GM04504 (cell line): ENCODE measurements around the gene CD63.
A peak's percentile ranks its signal among the peaks of the same experiment; 100 is the strongest.

ENCODE experiments used
- DNase-seq: peaks from one replicate; pipeline ENCODE4 v3.0.0-alpha.2; 2012; ENCODE audit warnings: low read depth

The CD63 gene

GRCh38 chr12:55739025-55739378, 10.2 kb upstream of the CD63 start:
- no peak for DNase-seq

- peak; percentile 64 for DNase-seq
These were observed 9.6 kb upstream of the CD63 start for GRCh38 chr12:55738123-55739024.

GRCh38 chr12:55737581-55738122, 8.8 kb upstream of the CD63 start:
- DNase-seq: no peak

- DNase-seq: no peak
These were observed 8.2 kb upstream of the CD63 start for GRCh38 chr12:55736780-55737580.

GRCh38 chr12:55736076-55736475, 7.3 kb upstream of the CD63 start:
- DNase-seq: no peak

- no peak for DNase-seq
These were observed 5.8 kb upstream of the CD63 start for GRCh38 chr12:55734595-55734994.

- no peak for DNase-seq
These were observed 5.0 kb upstream of the CD63 start for GRCh38 chr12:55733858-55734257.

GRCh38 chr12:55733021-55733555, 4.3 kb upstream of the CD63 start:
- DNase-seq: no peak

GRCh38 chr12:55732288-55732687, 3.5 kb upstream of the CD63 start:
- DNase-seq: no peak

- no peak for DNase-seq
These were observed 1.3 kb upstream of the CD63 start for GRCh38 chr12:55729819-55730818.

GRCh38 chr12:55728186-55728938, 447 bp downstream of the CD63 start:
- no peak for DNase-seq

GRCh38 chr12:55727643-55728185, 1.1 kb downstream of the CD63 start:
- no peak for DNase-seq

GRCh38 chr12:55726971-55727370, 1.8 kb downstream of the CD63 start:
- DNase-seq: no peak

GRCh38 chr12:55725556-55725955, 3.3 kb downstream of the CD63 start:
- no peak for DNase-seq

- no peak for DNase-seq
These were observed 3.9 kb downstream of the CD63 start for GRCh38 chr12:55724940-55725309.

GRCh38 chr12:55724226-55724939, 4.4 kb downstream of the CD63 start:
- no peak for DNase-seq

GRCh38 chr12:55723516-55724225, 5.1 kb downstream of the CD63 start:
- no peak for DNase-seq

- no peak for DNase-seq
These were observed 5.9 kb downstream of the CD63 start for GRCh38 chr12:55722948-55723347.

GRCh38 chr12:55721601-55722213, 7.1 kb downstream of the CD63 start:
- DNase-seq: no peak
